GM18505 (cell line): ENCODE results near the gene RASA1.

ENCODE experiments used
- ATAC-seq: cut with Tn5 transposase; IDR thresholded peaks from one replicate; pipeline ENCODE4 v1.9.1; 2021; ENCODE audit not compliant: unreplicated experiment
- POLR2A ChIP-seq: IDR thresholded peaks from 4 replicates; pipeline ENCODE4 v1.6.1; 2011; ENCODE audit warnings: borderline replicate concordance; ENCODE audit not compliant: insufficient read depth, insufficient read length; ENCODE audit errors: extremely low read depth

RASA1 gene

DNA sequence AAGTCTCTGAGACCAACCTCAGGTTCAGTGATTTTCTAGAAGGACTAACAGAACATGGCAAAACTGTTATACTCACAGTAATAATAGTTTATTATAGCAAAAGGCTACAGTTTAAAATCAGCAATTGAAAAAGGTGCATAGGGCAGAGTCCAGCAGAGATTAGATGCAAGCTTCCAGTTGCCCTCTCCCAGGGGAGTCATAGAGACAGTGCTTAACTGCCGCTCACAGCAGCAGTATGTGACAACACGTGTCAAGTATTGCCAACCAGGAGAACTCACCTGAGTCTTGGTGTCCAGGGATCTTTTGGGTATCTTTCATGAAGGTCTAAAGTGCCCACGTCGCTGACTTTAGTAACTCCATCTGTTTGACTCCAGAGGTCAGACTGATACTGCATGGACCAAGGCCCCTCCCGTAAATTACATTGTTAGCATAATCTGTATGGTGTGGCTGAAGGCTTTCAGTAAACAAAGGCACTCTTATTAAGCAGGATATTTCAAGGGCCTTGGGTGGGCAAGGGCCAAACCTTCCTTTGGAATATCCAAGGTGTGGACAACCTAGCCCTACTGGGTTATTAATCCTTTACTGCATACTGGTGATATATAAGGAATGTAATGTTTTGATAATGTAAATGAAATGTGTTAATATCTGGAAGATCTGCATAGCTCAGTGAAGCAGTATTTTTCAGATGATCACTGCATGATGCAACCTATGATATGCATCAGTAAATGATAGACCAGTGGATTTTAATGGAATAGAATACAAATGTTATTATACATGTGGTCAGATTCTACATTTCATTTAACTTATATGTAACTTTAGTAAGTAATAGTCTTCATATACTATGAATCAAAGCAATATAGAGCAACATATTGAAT, 44.0 kb downstream of the RASA1 start:
- ATAC-seq, result no peak
- TF ChIP-seq POLR2A, result no peak

DNA sequence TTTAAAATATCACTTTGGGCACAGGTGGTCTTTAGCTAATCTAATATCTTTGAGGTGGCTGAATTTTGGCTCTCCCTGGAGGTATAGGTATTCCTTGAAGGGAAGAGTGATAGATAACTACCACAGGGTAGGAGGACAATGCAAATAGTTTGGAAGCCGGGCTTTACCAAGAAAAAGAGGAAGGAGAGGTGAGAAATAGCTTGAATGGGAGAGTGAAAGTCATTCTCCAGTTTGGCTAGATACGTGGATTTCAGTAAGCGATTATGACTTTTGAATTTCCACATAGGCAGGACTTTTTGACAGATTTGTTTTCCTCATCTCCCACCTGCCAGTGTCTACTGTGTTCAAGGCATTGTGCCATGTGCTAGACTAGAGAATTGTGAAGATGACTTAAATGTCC, 45.5 kb downstream of the RASA1 start:
- ATAC-seq, result no peak
- no peak for TF ChIP-seq POLR2A

DNA sequence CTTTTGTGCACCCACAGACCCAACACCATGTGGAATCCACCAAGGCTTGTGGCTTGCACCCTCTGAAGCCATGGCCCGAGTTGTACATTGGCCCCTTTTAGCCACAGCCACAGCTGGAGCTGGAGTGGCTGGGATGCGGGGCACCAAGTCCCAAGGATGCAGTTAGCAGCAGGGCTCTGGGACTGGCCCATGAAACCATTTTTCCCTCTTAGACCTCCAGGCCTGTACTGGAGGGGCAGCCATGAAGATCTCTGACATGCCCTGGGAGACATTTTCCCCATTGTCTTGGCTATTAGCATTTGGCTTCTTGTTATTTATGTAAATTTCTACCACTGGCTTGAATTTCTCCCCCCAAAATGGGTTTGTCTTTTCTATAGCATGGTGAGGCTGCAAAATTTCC, 51.8 kb downstream of the RASA1 start:
- TF ChIP-seq POLR2A, result no peak
- ATAC-seq, result no peak

DNA sequence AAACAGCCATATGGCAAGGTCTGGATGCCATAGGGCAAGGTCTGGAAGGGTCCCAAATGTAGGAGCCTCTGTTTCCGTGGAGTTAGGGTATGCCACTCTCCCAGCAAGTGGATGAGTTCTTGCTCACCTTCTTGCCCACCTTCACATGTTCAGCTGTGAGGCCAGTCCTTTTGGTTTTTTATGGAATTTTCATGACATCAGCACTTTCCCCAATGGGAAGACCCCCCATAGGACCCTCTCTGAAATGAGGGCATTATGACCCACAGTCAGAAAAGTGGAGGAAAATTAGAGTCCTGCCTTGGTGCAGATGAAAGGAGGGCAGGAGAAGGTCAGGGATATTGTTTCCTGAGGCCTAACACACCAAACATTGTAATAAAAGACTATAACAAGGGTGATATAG, 53.9 kb downstream of the RASA1 start:
- TF ChIP-seq POLR2A, result no peak
- ATAC-seq, result no peak

DNA sequence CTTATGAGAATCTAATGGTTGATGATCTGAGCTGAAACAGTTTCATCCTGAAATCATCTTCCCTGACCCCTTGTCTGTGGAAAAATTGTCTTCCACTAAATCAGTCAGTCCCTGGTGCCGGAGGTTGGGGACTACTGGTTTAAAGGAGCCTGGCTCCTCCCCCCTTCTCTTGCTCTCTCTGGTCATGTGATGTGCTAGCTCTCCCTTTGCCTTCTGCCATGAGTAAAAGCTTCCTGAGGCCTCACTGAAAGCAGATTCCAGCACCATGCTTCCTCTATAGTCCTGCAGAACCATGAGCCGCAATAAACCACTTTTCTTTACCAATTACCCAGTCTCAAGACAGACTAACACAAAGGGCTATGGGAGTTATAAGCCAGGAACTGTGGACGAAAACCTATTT, 54.7 kb downstream of the RASA1 start:
- no peak for ATAC-seq
- TF ChIP-seq POLR2A, result no peak

DNA sequence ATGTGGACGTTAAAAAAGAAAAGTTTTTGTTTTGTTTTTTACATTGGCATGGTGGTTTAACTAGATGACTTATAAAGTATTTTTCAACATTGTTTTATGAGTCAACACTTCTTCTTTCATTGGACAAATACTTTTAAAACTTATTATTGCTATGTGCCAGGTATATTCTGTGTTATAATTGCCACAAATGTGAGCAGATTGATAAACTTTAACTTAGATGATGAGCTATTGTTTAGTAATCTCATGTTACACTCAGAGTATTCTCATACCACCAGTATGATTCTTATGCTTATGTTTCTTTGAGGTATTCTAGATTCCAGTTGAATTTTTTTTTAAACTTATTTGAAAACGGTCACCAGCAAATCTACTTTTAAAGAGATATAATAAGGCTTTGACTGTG, 60.3 kb downstream of the RASA1 start:
- TF ChIP-seq POLR2A, result no peak
- ATAC-seq, result no peak

DNA sequence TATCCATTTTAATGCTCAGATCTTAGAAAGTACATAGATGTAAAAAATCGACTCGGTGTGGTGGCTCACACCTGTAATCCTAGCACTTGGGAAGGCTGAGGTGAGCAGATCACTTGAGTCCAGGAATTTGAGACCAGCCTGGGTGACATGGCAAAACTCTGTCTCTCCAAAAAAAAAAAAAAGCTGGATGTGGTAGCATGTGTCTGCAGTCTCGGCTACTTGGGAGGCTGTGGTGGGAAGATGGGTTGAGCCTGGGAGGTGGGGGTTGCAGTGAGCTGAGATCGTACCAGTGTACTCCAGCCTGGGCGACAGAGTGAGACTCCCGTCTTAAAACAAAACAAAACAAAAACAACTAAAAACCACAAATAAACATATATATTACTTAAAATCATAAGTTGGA, 61.4 kb downstream of the RASA1 start:
- no peak for TF ChIP-seq POLR2A
- ATAC-seq, result no peak

DNA sequence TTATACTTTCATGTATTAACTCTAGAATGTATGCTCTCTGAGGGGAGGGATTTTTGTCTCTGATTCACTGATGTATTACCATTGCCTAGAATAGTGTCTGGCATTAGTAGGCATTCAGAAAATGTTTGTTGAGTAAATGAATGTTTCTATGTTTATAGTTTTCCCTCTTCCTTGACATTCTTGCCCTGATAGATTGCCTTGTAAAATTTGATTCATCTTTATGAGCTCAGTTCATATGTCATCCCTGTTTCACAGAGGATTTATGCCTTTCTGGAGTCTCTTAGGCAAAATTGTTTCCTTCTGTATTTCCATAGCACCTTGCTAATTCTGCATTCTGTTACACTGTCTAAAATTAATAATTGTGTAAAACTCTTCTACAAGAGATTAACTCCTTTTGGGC, 72.3 kb downstream of the RASA1 start:
- TF ChIP-seq POLR2A, result no peak
- ATAC-seq, result no peak

DNA sequence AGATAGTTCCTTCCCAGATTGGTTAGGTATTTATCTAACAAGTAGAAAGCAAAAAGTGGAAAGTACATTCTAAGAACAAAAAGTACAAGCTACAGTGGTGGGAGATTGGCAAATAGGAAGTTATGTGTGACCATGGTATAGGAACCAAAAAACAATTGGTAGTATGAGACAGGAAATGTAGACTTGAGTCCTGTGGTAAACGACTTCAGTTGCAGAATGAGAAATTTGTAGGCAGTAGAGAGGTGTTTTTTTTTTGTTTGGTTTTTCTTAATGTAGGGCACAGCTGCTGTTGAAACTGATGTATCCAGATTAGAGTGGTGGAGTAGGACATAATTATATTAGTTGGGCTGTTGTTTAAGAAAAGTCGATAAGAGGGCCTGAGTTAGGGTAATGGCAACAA, 73.0 kb downstream of the RASA1 start:
- TF ChIP-seq POLR2A, result no peak
- peak; percentile 100 for ATAC-seq

DNA sequence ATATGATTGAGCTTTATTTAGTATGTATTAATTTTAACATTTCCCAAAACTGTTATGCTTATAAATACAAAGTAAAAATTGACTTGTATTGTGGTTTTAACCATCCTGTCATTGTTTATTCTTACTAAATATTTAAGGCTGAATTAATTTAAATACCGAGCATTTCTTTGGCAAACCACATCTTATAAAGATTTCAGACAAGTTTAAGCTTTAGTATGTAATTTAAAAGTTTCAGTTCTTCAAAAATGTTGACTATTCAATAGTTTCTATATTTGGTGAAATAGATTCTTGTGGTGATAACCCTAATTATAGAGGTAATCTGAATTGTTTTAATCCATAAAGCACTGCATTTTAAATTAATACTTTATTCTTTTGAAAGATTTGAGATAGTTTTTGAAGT, 79.6 kb downstream of the RASA1 start:
- ATAC-seq, result no peak

DNA sequence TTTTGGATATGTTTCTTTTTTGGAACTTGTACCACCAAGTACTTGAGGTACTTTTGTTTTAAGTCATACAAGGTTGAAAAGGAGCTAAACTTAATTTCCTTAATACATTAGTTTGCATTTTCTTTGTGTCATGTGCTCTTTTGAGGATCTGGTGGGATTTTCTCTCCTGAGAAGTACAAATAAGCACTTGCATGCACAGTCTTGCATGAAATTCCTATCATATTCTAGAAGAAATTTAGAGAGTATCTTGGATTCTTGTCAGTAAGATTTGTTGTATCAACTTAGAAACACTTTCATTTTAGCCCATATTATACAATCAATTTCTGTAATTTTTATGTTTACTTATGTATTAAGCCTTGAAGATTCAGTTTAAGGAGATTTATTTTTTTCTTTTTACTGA, 80.2 kb downstream of the RASA1 start:
- no peak for ATAC-seq
- TF ChIP-seq POLR2A, result no peak

More for the DNA sequence above, 79.6 kb downstream of the RASA1 start:
- no peak for TF ChIP-seq POLR2A

DNA sequence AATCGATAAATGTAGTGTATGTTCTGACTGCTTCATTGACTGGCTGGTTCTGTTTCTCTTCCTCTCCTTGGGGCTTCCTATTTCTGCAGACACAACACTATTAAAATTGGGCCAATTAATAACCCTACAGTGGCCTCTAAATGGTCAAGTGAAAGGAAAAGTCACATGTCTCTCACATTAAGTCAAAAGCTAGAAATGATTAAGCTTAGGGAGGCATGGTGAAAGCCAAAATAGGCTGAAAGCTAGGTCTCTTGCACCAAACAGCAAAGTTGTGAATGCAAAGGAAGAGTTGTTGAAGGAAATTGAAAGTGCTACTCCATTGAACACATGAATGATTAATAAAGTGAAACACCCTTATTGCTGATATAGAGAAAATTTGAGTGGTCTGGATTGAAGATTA, 86.8 kb downstream of the RASA1 start:
- no peak for TF ChIP-seq POLR2A
- peak; percentile 80 for ATAC-seq

DNA sequence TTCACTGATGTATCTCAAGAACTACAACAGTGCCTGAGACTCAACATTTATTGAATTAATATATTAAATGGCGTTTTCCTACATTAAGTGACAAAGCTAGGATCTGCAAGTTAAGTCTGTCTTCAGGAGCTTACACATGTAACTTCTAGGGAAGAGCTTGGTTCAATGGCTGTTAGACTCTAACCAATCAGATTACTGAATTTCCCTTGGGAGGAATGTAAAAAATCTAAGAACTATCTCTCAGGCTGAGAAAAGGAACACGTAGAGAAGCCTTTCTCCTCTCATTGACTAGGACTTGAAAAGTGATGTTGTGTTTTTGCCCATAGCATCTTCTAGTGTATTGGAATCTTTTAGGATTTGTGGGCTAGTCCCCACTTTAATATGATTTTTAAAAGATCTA, 91.4 kb downstream of the RASA1 start:
- ATAC-seq, result no peak
- TF ChIP-seq POLR2A, result no peak

DNA sequence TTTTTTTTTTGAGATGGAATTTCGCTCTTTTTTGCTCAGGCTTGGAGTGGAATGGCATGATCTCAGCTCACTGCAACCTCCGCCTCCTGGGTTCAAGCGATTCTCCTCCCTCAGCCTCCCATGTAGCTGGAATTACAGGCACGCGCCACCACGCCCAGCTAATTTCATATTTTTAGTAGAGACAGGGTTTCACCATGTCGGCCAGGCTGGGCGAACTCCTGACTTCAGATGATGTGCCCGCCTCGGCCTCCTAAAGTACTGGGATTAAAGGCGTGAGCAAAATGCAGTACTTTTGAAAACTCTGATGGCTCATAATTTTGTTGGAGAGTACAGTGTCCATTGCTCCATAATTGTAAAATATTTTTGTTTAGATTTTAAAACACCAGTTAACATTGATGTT, 92.4 kb downstream of the RASA1 start:
- no peak for ATAC-seq
- no peak for TF ChIP-seq POLR2A

DNA sequence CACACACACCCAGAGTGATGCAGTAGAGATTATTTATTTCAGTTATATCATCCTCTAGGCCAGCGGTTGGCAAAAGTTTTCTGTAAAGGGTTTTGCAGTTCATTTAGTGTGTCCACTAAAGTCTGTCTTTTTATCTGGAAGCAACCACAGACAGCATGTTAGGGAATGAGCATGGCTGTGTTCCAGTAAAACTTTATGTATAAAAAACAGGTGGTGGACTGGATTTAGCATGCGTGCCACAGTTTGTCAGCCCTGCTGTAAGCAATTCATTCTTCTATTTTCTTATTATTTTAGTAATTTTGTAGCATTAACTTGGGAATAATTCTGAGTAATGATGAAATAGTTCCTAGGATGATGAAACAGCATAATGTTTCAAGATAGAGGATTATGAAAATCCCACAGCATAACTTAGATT, 93.4 kb downstream of the RASA1 start:
- ATAC-seq, result no peak
- no peak for TF ChIP-seq POLR2A

DNA sequence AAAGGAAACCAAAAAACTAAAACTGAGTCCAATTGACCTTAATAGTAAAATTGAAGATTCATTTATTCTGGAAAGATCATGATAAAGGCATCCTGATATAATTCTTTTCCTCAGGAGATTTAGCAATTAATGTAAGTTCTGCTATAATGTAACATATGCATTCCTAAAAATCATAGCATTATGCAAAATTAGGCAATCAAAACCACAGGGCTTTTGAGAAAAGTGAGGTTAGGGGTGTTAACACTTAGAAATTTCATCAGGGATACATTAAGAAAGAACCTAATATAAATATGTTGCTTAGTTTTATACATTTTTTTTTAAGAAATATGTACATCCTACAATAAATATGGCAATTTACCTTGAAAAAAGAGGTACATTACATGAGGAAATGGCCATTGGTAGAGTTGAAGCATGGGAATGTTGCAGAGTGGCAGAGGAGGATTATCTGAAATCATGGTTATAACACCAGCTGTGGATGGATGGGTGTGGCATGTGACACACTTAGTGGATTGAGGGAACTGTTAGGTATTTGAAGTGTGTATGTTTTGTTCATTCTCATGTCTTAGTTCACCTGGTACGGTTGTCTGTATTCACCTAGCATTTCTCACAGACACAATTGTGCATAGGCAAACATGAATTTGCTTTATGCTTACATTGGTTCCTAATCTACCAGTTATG, 94.0 kb downstream of the RASA1 start:
- TF ChIP-seq POLR2A, result no peak
- no peak for ATAC-seq
